ENCODE data around the gene PLAAT5.

GRCh38 chr11:63476618-63477017 is 14.3 kb downstream of the PLAAT5 start:
- TF ChIP-seq CTCF (conservative IDR thresholded peaks at IDR 0.05), result no peak
- TF ChIP-seq ZFX (IDR thresholded peaks at IDR 0.05), result no peak

All from C4-2B (cell line).